GM12874 (cell line): ENCODE measurements around the gene DENND6A.

ENCODE experiments used
- TF ChIP-seq, protein P1 (sequence below): IDR thresholded peaks from 2 replicates; pipeline ENCODE4 v1.5.1; 2011; ENCODE audit warnings: low read depth, mild to moderate bottlenecking, control low read depth, low read length, moderate library complexity; ENCODE audit not compliant: insufficient read depth

Gene DENND6A

GRCh38 chr3:57680046-57680445 is 12.8 kb downstream of the DENND6A start:
- TF ChIP-seq, protein P1, sequence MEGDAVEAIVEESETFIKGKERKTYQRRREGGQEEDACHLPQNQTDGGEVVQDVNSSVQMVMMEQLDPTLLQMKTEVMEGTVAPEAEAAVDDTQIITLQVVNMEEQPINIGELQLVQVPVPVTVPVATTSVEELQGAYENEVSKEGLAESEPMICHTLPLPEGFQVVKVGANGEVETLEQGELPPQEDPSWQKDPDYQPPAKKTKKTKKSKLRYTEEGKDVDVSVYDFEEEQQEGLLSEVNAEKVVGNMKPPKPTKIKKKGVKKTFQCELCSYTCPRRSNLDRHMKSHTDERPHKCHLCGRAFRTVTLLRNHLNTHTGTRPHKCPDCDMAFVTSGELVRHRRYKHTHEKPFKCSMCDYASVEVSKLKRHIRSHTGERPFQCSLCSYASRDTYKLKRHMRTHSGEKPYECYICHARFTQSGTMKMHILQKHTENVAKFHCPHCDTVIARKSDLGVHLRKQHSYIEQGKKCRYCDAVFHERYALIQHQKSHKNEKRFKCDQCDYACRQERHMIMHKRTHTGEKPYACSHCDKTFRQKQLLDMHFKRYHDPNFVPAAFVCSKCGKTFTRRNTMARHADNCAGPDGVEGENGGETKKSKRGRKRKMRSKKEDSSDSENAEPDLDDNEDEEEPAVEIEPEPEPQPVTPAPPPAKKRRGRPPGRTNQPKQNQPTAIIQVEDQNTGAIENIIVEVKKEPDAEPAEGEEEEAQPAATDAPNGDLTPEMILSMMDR, result no peak

DNA sequence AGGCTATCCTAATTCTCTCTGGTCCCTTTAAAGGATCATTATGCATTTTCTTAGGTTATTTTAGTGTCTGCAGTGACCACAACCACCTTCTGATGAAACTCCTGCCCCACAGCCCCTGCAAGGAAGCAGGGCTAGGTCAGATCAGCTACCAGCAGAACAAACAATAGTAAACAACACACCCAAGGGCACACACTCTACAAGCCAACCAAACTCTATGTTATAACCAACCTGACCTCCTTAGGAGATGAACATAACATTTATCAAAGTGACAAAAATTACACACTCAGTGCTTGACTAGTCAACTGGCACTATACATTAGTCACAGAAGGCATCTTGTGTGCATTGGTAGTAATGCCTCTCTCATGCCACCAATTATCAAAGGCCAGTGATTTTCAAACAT is 17.3 kb downstream of the DENND6A start:
- TF ChIP-seq, protein P1, result no peak

- TF ChIP-seq, protein P1, result no peak
Measured at GRCh38 chr3:57673156-57673555, 19.7 kb downstream of the DENND6A start.

- TF ChIP-seq, protein P1, result no peak
Measured at GRCh38 chr3:57670543-57670942, 22.3 kb downstream of the DENND6A start.

- TF ChIP-seq, protein P1, result no peak
Measured at GRCh38 chr3:57661404-57661803, 31.5 kb downstream of the DENND6A start.

- TF ChIP-seq, protein P1, result no peak
Measured at GRCh38 chr3:57659806-57660439, 33.0 kb downstream of the DENND6A start.

DNA sequence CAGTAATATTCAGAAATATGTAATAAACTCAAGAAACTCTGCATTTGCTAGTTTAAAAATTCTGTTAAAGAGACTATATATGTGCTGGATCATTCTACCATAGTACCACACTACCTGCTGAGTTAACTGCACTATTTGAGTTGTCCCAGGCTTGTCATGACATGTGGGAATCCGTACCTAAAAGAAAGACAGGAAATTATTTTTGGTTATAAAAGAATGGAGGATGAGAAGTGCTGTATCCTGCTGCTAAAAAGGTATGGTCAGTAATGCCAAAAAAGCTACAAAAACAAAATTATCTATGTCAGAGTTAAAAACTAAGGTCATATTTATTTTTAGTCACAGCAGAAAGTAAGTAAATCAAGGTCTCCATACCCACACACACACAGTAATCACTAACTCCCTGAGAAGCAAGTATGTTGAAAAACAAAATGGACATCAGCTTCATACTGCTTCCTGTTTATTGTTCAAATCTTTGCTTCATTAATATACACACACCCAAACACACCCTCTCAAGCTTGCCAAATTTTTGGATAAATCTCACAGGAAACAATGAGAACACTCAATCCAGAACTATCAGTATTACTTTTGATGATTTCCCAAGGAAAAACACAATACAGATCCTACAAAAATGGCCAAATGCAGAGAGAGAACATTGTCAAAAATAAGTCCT is 33.7 kb downstream of the DENND6A start:
- TF ChIP-seq, protein P1, result no peak
